K562 (cell line): ENCODE results near the gene GLRA3. TPM values are rescaled to one million over a fixed set of nuclear protein-coding genes. Genes with fewer than 3 reads are reported as not detected.

ENCODE experiments used
- ARID3A ChIP-seq: IDR thresholded peaks from 2 replicates; pipeline ENCODE4 v1.6.1; 2012; ENCODE audit warnings: low read depth, low read length, improper control_type of control experiment, borderline replicate concordance
- ARNT ChIP-seq, 2 experiments: fragments of 450-650 bp; IDR thresholded peaks; 2 replicates each; pipeline ENCODE4 v1.6.1; 2016; ENCODE audit warnings: mild to moderate bottlenecking in 1 of 2
- BACH1 ChIP-seq: fragments of 200-800 bp; sonication (Bioruptor generic); IDR thresholded peaks from 2 replicates; pipeline ENCODE4 v1.6.1; 2016; ENCODE audit warnings: missing genetic modification characterization, missing compliant biosample characterization
- BCOR ChIP-seq: fragments of 450-650 bp; IDR thresholded peaks from 2 replicates; pipeline ENCODE4 v1.6.1; 2016
- CC2D1A ChIP-seq: fragments of 450-650 bp; IDR thresholded peaks from 2 replicates; pipeline ENCODE4 v1.6.1; 2017; ENCODE audit warnings: mild to moderate bottlenecking
- CHD7 ChIP-seq: fragments of 200-600 bp; sonication (generic); IDR thresholded peaks from one replicate; pipeline ENCODE4 v1.6.1; 2012; ENCODE audit warnings: mild to moderate bottlenecking, low read depth, low read length, inconsistent platforms
- GABPB2 ChIP-seq: fragments of 250-450 bp; sonication (Bioruptor Pico); conservative IDR thresholded peaks from 2 replicates; pipeline ENCODE4 v1.5.1; 2021; ENCODE audit warnings: mild to moderate bottlenecking
- HDAC1 ChIP-seq, 2 experiments: fragments of 450-650 bp; IDR thresholded peaks; 2 replicates each; pipeline ENCODE4 v1.6.1; 2016 to 2017; ENCODE audit warnings: inconsistent platforms in 1 of 2, mild to moderate bottlenecking in 1 of 2, moderate library complexity in 1 of 2
- TEAD4 ChIP-seq, 2 experiments: sonication (generic) in 1 of 2; formaldehyde crosslinking in 1 of 2; IDR thresholded peaks; 2 replicates each; pipeline versions ENCODE4 v1.6.1 to v1.8.0; 2012 to 2022; ENCODE audit warnings: borderline replicate concordance in 1 of 2, inconsistent platforms in 1 of 2, low read length in 1 of 2, mild to moderate bottlenecking in 1 of 2, missing genetic modification reagents in 1 of 2
- THAP12 ChIP-seq: fragments of 250-450 bp; sonication (Bioruptor Pico); IDR thresholded peaks from 2 replicates; pipeline ENCODE4 v1.9.0; 2021; ENCODE audit warnings: mild to moderate bottlenecking, inconsistent platforms
- ZBTB2 ChIP-seq: fragments of 450-650 bp; IDR thresholded peaks from 2 replicates; pipeline ENCODE4 v1.6.1; 2016; ENCODE audit warnings: antibody characterized with exemption
- polyA plus RNA-seq, 8 experiments: library from polyadenylated mRNA; depleted of rRNA in 4 of 8; stranded (reverse) in 5 of 8; unstranded in 3 of 8; fragments of >200 nt; fragmentation: Nextera tagmentation in 2 of 8; fragmentation: Illumina TruSeq in 1 of 8; extraction: Ambion mirVana in 2 of 8; extraction: Trizol in 1 of 8; gene quantifications; 2 replicates each; pipeline versions ENCODE4 v1.2.1 to v1.2.3, GENCODE V29; 2011 to 2014; ENCODE audit warnings: inconsistent platforms in 1 of 8, missing spikeins in 1 of 8
- total RNA-seq, 7 experiments: library from RNA; depleted of rRNA in 6 of 7; stranded (reverse); fragments of >200 nt in 6 of 7; fragmentation: Illumina TruSeq in 2 of 7; extraction: Trizol in 2 of 7; gene quantifications; 2 replicates each; pipeline versions ENCODE4 v1.2.1 to v1.2.3, GENCODE V29; 2011 to 2021; ENCODE audit warnings: low replicate concordance in 1 of 7

Gene GLRA3
- total and polyA plus RNA-seq, 9 of the 15 experiments (the other 6 are each of a cell fraction or from before 2014, with no cell fraction given) = 0.06 to 0.14 (median 0.08) TPM; not detected in 2

GRCh38 chr4:174657472-174657871, 171.6 kb downstream of the GLRA3 start (continued):
- TF ChIP-seq CHD7 (no peak), GABPB2 (CRISPR knock-in tag) (no peak), ARID3A (peak; percentile 62; the same call in 1 of the 2 replicates), ZBTB2 (peak; percentile 80), HDAC1 (IDR thresholded peaks at IDR 0.05) (peak in 1 of 2 experiments; percentile 73; a peak in 1 of 4 replicates), BCOR (peak; percentile 20; the same call in 1 of the 2 replicates), BACH1 (tag) (no peak), ARNT (IDR thresholded peaks at IDR 0.05) (peak; percentile 39 to 68; a peak in 2 of 4 replicates), THAP12 (no peak), CC2D1A (peak; percentile 58; the same call in 1 of the 2 replicates), TEAD4 (IDR thresholded peaks at IDR 0.05; ENCODE audit: low read length) (peak; percentile 84), TEAD4 (CRISPR knock-in tag; IDR thresholded peaks at IDR 0.05; ENCODE audit: borderline replicate concordance) (no peak)
